Measurements from ENCODE around the gene RTL3. TPM values are rescaled to one million over a fixed set of nuclear protein-coding genes. Genes with fewer than 3 reads are reported as not detected.

Gene RTL3, protein sequence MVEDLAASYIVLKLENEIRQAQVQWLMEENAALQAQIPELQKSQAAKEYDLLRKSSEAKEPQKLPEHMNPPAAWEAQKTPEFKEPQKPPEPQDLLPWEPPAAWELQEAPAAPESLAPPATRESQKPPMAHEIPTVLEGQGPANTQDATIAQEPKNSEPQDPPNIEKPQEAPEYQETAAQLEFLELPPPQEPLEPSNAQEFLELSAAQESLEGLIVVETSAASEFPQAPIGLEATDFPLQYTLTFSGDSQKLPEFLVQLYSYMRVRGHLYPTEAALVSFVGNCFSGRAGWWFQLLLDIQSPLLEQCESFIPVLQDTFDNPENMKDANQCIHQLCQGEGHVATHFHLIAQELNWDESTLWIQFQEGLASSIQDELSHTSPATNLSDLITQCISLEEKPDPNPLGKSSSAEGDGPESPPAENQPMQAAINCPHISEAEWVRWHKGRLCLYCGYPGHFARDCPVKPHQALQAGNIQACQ
- not detected in 2 replicates for total RNA-seq
- polyA plus RNA-seq = not detected in 2 replicates

DNA sequence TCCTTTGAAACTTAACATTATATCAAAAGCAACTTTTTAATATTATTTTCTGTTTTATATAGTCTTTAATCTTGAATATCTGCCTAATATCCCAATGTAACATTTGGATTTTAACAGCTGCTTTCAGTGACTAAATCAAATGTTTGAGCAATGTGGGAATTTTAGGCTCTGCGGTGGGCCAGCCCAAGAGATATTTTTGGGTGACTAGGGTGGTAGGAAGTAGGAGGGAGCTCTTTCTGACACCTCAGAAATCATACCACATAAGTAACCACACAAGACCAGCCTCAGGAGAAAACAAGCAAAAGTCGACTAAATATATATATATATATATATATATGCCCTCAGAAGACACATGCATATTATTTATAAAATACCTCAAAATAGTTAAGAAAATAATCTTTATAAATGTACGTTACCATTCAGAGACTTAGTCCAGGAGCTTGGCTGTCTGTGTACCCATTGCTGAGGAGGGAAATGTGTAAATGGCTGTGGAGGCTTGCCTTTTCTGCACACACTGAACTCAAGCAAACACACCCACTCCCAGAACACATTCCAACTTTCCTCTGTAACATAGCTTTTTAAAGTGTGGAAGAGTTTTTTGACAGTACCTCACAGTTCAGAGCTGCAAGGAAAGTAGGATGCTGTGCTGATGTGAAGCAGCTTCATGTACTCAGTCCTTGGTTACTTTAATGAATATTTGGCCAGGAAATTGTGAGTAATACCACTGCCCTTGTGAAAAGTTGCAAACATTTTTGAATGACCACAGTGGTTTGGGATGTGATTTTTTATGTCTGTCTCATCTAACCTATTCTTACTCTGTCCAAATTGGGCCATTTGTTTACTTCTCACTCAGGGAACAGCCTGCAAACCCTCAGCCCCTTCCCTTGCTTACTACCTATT, at the start of gene RTL3:
Gene RTL3 (minus strand): TSS at position 484 of the 900 bp plus-strand sequence. CDS start 908 bp downstream, outside the sequence.
- Histone ChIP-seq H3K4me2 (no peak within 1 kb of the TSS), H3K27me3 (no peaks in the 10 kb centered on the region), H3K9me2 (replicated peaks; ENCODE audit: insufficient read depth) (no peaks in the 10 kb centered on the region), H3K27ac (no peak within 1 kb of the TSS), H3K36me3 (replicated peaks; ENCODE audit: insufficient read depth, low read depth) (no peaks in the 10 kb centered on the region), H2AFZ (no peak within 1 kb of the TSS), H3K9me3 (ENCODE audit: low read depth) (no peaks in the 10 kb centered on the region), H4K20me1 (ENCODE audit: insufficient read depth, poor library complexity, severe bottlenecking) (no peaks in the 10 kb centered on the region), H3K4me3 (no peak within 1 kb of the TSS), H3K79me2 (no peaks in the 10 kb centered on the region), H3K4me1 (ENCODE audit: insufficient read depth) (no peaks in the 10 kb centered on the region)
- no peak for DNase-seq (ENCODE audit: low spot score)
- 85% methylated on average over 3 of the region's 3 CpGs for WGBS (ENCODE audit: low lambda C conversion rate, missing lambda C conversion rate)
- TF ChIP-seq, protein P1, sequence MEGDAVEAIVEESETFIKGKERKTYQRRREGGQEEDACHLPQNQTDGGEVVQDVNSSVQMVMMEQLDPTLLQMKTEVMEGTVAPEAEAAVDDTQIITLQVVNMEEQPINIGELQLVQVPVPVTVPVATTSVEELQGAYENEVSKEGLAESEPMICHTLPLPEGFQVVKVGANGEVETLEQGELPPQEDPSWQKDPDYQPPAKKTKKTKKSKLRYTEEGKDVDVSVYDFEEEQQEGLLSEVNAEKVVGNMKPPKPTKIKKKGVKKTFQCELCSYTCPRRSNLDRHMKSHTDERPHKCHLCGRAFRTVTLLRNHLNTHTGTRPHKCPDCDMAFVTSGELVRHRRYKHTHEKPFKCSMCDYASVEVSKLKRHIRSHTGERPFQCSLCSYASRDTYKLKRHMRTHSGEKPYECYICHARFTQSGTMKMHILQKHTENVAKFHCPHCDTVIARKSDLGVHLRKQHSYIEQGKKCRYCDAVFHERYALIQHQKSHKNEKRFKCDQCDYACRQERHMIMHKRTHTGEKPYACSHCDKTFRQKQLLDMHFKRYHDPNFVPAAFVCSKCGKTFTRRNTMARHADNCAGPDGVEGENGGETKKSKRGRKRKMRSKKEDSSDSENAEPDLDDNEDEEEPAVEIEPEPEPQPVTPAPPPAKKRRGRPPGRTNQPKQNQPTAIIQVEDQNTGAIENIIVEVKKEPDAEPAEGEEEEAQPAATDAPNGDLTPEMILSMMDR (IDR thresholded peaks at IDR 0.05; ENCODE audit: poor library complexity) = no peak
- TF ChIP-seq EZH2 (IDR thresholded peaks at IDR 0.05; ENCODE audit: borderline replicate concordance) (no peak), EZH2phosphoT487 (IDR thresholded peaks at IDR 0.05; ENCODE audit: low read depth, severe bottlenecking, unreplicated experiment) (no peak)

- no peak for DNase-seq (ENCODE audit: low spot score)
- no peaks in the 10 kb centered on the region for H3K9me2 ChIP-seq (replicated peaks; ENCODE audit: insufficient read depth)
- H3K27ac ChIP-seq = no peak overlapping the region
- no peaks in the 10 kb centered on the region for H3K27me3 ChIP-seq
- TF ChIP-seq EZH2 (IDR thresholded peaks at IDR 0.05; ENCODE audit: borderline replicate concordance) = no peak
- TF ChIP-seq, protein P1 (IDR thresholded peaks at IDR 0.05; ENCODE audit: poor library complexity) = no peak
- TF ChIP-seq EZH2phosphoT487 (IDR thresholded peaks at IDR 0.05; ENCODE audit: low read depth, severe bottlenecking, unreplicated experiment) = no peak
- H4K20me1 ChIP-seq (ENCODE audit: insufficient read depth, poor library complexity, severe bottlenecking) = no peaks in the 10 kb centered on the region
- H3K4me3 ChIP-seq = no peak overlapping the region
- H3K36me3 ChIP-seq (replicated peaks; ENCODE audit: insufficient read depth, low read depth) = no peaks in the 10 kb centered on the region
- H3K4me1 ChIP-seq (ENCODE audit: insufficient read depth) = no peaks in the 10 kb centered on the region
- H3K4me2 ChIP-seq = no peak overlapping the region
- H3K79me2 ChIP-seq = no peaks in the 10 kb centered on the region
- H2AFZ ChIP-seq = no peak overlapping the region
- 57% methylated on average over 2 of the region's 2 CpGs for WGBS (ENCODE audit: low lambda C conversion rate, missing lambda C conversion rate)
- no peaks in the 10 kb centered on the region for H3K9me3 ChIP-seq (ENCODE audit: low read depth)
Observed at GRCh38 chrX:78708816-78709215, 49.7 kb upstream of the RTL3 start.

- no peaks in the 10 kb centered on the region for H3K9me3 ChIP-seq (ENCODE audit: low read depth)
- H4K20me1 ChIP-seq (ENCODE audit: insufficient read depth, poor library complexity, severe bottlenecking) = no peaks in the 10 kb centered on the region
- H3K36me3 ChIP-seq (replicated peaks; ENCODE audit: insufficient read depth, low read depth) = no peaks in the 10 kb centered on the region
- no peaks in the 10 kb centered on the region for H3K79me2 ChIP-seq
- TF ChIP-seq EZH2phosphoT487 (IDR thresholded peaks at IDR 0.05; ENCODE audit: low read depth, severe bottlenecking, unreplicated experiment) (no peak), EZH2 (IDR thresholded peaks at IDR 0.05; ENCODE audit: borderline replicate concordance) (no peak)
- TF ChIP-seq, protein P1 (IDR thresholded peaks at IDR 0.05; ENCODE audit: poor library complexity) = peak; percentile 27
- H3K9me2 ChIP-seq (replicated peaks; ENCODE audit: insufficient read depth) = no peaks in the 10 kb centered on the region
- DNase-seq (ENCODE audit: low spot score) = peak; percentile 9
- H3K27ac ChIP-seq = no peak overlapping the region
- no peaks in the 10 kb centered on the region for H3K27me3 ChIP-seq
- H2AFZ ChIP-seq = no peak overlapping the region
- H3K4me2 ChIP-seq = no peak overlapping the region
- no peak overlapping the region for H3K4me3 ChIP-seq
- no peaks in the 10 kb centered on the region for H3K4me1 ChIP-seq (ENCODE audit: insufficient read depth)
- 46% methylated on average over 2 of the region's 2 CpGs for WGBS (ENCODE audit: low lambda C conversion rate, missing lambda C conversion rate)
Observed at GRCh38 chrX:78708262-78708661, 49.1 kb upstream of the RTL3 start.

All from hepatocyte (in vitro differentiated cells).